Measurements from ENCODE around the gene ZNF76.

The ZNF76 gene

GRCh38 chr6:35253249-35253648 is 6.3 kb upstream of the ZNF76 start:
- no peak overlapping the region for H3K4me3 ChIP-seq (ENCODE audit: low read length)
- H3K4me1 ChIP-seq (ENCODE audit: control insufficient read depth, insufficient read depth, low read length): peaks cover 15% of the 10 kb centered on the region
- DNase-seq (ENCODE audit: low read depth): no peak
- no peak overlapping the region for H3K9ac ChIP-seq (ENCODE audit: low read length)
- H3K9me3 ChIP-seq (ENCODE audit: control insufficient read depth, low read length): no peaks in the 10 kb centered on the region
- H3K36me3 ChIP-seq (ENCODE audit: control insufficient read depth, insufficient read depth, low read length, severe bottlenecking): no peaks in the 10 kb centered on the region
- H3K27me3 ChIP-seq (replicated peaks; ENCODE audit: control insufficient read depth, insufficient read depth, low read length): no peaks in the 10 kb centered on the region

GRCh38 chr6:35258336-35258735 is 1.2 kb upstream of the ZNF76 start:
- Histone ChIP-seq H3K27me3 (replicated peaks; ENCODE audit: control insufficient read depth, insufficient read depth, low read length) (no peaks in the 10 kb centered on the region), H3K9ac (ENCODE audit: low read length) (peak overlapping the region; percentile 93), H3K9me3 (ENCODE audit: control insufficient read depth, low read length) (no peaks in the 10 kb centered on the region), H3K4me1 (ENCODE audit: control insufficient read depth, insufficient read depth, low read length) (peaks cover 26% of the 10 kb centered on the region), H3K36me3 (ENCODE audit: control insufficient read depth, insufficient read depth, low read length, severe bottlenecking) (no peaks in the 10 kb centered on the region), H3K4me3 (ENCODE audit: low read length) (peak overlapping the region; percentile 96)
- DNase-seq (ENCODE audit: low read depth): no peak

GRCh38 chr6:35258858-35259193 is 709 bp upstream of the ZNF76 start:
- Histone ChIP-seq H3K9ac (ENCODE audit: low read length) (peak overlapping the region; percentile 93), H3K4me3 (ENCODE audit: low read length) (peak overlapping the region; percentile 96), H3K27me3 (replicated peaks; ENCODE audit: control insufficient read depth, insufficient read depth, low read length) (no peaks in the 10 kb centered on the region), H3K36me3 (ENCODE audit: control insufficient read depth, insufficient read depth, low read length, severe bottlenecking) (no peaks in the 10 kb centered on the region), H3K9me3 (ENCODE audit: control insufficient read depth, low read length) (no peaks in the 10 kb centered on the region), H3K4me1 (ENCODE audit: control insufficient read depth, insufficient read depth, low read length) (peaks cover 26% of the 10 kb centered on the region)
- DNase-seq (ENCODE audit: low read depth): peak; percentile 72

DNA sequence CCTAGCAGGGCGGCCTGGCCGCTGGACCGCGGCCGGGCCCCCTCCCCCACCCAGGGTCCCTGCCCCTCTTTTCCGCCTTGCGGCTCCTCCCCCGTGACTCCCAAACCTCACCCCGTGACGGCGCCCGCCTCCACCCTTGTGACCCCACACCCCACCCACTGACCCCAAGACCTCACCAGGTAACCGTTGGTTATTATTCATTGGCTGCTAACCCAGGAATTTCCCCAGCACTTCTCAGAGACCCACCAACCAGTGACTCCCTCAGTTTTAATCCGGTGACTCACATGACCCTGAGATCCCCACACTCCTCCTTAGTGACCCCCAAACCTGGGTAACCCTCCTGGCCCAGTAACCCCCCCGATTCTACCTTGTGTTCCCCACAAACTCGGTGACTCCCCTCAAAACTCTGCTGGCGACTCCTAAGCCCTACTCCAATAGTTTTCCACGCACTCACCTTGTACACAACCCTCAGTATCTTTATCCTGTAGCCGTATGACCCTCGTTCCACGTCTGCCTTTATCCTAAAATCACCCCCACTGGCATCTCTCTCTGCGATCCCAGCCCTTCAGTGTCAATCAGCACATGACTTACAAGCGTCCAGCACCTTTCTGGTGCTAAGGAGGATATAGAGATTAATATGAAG is 534 bp downstream of the ZNF76 start:
- H3K27me3 ChIP-seq (replicated peaks; ENCODE audit: control insufficient read depth, insufficient read depth, low read length): no peaks in the 10 kb centered on the region
- H3K9me3 ChIP-seq (ENCODE audit: control insufficient read depth, low read length): no peaks in the 10 kb centered on the region
- peak overlapping the region; percentile 93 for H3K9ac ChIP-seq (ENCODE audit: low read length)
- H3K36me3 ChIP-seq (ENCODE audit: control insufficient read depth, insufficient read depth, low read length, severe bottlenecking): no peaks in the 10 kb centered on the region
- peak overlapping the region; percentile 96 for H3K4me3 ChIP-seq (ENCODE audit: low read length)
- DNase-seq (ENCODE audit: low read depth): no peak
- H3K4me1 ChIP-seq (ENCODE audit: control insufficient read depth, insufficient read depth, low read length): peaks cover 26% of the 10 kb centered on the region

GRCh38 chr6:35260591-35261570 is 1.3 kb downstream of the ZNF76 start:
- DNase-seq (ENCODE audit: low read depth): peak; percentile 54
- H3K36me3 ChIP-seq (ENCODE audit: control insufficient read depth, insufficient read depth, low read length, severe bottlenecking): no peaks in the 10 kb centered on the region
- peak overlapping the region; percentile 96 for H3K4me3 ChIP-seq (ENCODE audit: low read length)
- peak overlapping the region; percentile 93 for H3K9ac ChIP-seq (ENCODE audit: low read length)
- H3K4me1 ChIP-seq (ENCODE audit: control insufficient read depth, insufficient read depth, low read length): peaks cover 26% of the 10 kb centered on the region
- H3K9me3 ChIP-seq (ENCODE audit: control insufficient read depth, low read length): no peaks in the 10 kb centered on the region
- no peaks in the 10 kb centered on the region for H3K27me3 ChIP-seq (replicated peaks; ENCODE audit: control insufficient read depth, insufficient read depth, low read length)

DNA sequence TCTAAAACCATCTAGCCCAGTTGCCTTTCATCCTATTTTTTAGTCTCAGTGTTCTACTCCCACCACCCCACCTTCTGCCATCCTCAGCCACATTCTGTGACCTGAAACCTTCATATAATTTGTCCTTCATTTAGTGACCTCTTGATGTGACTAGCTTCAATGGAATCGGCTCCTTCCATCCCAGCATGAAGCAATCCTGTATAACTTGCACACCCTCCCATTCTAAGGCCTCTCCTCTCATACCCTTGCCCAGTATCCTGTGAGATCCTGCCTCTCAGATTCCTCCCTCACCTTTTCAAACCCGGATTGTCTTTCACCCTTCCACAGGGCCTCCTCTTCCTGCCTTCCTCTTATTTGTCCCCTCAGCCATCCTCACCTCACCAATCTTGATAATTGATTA is 3.1 kb downstream of the ZNF76 start:
- no peak overlapping the region for H3K4me3 ChIP-seq (ENCODE audit: low read length)
- no peaks in the 10 kb centered on the region for H3K27me3 ChIP-seq (replicated peaks; ENCODE audit: control insufficient read depth, insufficient read depth, low read length)
- H3K9me3 ChIP-seq (ENCODE audit: control insufficient read depth, low read length): no peaks in the 10 kb centered on the region
- peak; percentile 67 for DNase-seq (ENCODE audit: low read depth)
- no peaks in the 10 kb centered on the region for H3K36me3 ChIP-seq (ENCODE audit: control insufficient read depth, insufficient read depth, low read length, severe bottlenecking)
- peaks cover 26% of the 10 kb centered on the region for H3K4me1 ChIP-seq (ENCODE audit: control insufficient read depth, insufficient read depth, low read length)
- no peak overlapping the region for H3K9ac ChIP-seq (ENCODE audit: low read length)

DNA sequence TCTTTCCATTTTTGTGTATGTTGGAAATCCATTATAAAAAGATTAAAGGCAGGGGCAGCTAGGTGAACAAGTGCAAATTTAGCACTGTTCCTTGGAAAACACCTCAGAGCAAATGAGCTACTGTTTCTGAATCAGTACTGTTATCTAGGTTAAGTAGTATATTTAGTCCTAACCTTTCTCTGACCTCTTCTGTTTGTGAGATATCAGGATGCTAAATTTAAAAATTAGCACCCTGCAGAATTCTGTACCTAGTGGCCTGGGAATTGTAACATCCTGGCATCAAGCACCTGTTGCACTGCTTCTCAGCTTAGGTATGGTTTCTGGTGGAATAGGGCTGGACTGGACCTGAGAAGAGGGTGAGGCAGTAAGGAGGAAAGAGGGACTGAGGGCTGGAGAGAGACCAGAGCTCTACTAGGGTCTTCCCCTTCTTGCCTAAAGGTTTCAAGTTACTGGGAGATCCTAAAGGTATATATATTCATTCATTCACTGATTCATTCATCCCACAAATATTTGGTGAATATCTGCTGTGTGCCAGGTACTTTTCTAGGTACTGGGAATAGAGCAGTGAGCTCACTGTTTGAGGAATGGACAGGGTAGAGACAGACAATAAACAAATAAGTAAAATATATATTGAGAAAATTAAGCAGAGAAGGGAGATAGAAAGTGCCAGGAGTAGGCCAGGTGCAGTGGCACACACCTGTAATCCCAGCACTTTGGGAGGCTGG is 5.2 kb downstream of the ZNF76 start:
- Histone ChIP-seq H3K36me3 (ENCODE audit: control insufficient read depth, insufficient read depth, low read length, severe bottlenecking) (no peaks in the 10 kb centered on the region), H3K4me1 (ENCODE audit: control insufficient read depth, insufficient read depth, low read length) (peaks cover 19% of the 10 kb centered on the region), H3K9ac (ENCODE audit: low read length) (no peak overlapping the region), H3K9me3 (ENCODE audit: control insufficient read depth, low read length) (no peaks in the 10 kb centered on the region), H3K27me3 (replicated peaks; ENCODE audit: control insufficient read depth, insufficient read depth, low read length) (no peaks in the 10 kb centered on the region), H3K4me3 (ENCODE audit: low read length) (no peak overlapping the region)
- no peak for DNase-seq (ENCODE audit: low read depth)

- H3K4me1 ChIP-seq (ENCODE audit: control insufficient read depth, insufficient read depth, low read length): peaks cover 13% of the 10 kb centered on the region
- H3K9ac ChIP-seq (ENCODE audit: low read length): no peak overlapping the region
- H3K9me3 ChIP-seq (ENCODE audit: control insufficient read depth, low read length): no peaks in the 10 kb centered on the region
- no peaks in the 10 kb centered on the region for H3K27me3 ChIP-seq (replicated peaks; ENCODE audit: control insufficient read depth, insufficient read depth, low read length)
- no peaks in the 10 kb centered on the region for H3K36me3 ChIP-seq (ENCODE audit: control insufficient read depth, insufficient read depth, low read length, severe bottlenecking)
- DNase-seq (ENCODE audit: low read depth): no peak
- no peak overlapping the region for H3K4me3 ChIP-seq (ENCODE audit: low read length)
Measured at GRCh38 chr6:35265523-35265922, 6.0 kb downstream of the ZNF76 start.

DNA sequence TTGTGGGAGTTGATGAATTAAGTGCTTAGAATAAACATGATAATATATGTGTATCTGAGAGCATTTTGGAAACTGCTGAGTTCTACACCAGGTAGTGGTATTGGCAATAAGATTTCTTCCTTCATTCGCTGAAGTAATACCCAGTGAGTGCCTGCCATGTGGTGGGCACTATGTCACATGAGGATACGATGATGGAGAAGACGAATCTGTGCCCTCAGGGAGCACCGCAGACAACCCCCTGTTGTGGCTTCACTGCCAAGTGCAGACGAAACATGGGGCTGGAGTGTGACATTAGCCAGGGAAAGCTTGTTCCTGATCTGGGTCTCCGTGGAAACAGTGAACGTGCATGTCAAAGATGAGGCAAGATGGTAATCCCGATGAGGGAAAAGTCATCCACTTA is 7.9 kb downstream of the ZNF76 start:
- H3K36me3 ChIP-seq (ENCODE audit: control insufficient read depth, insufficient read depth, low read length, severe bottlenecking): peaks cover 2% of the 10 kb centered on the region
- peaks cover 5% of the 10 kb centered on the region for H3K4me1 ChIP-seq (ENCODE audit: control insufficient read depth, insufficient read depth, low read length)
- no peak overlapping the region for H3K9ac ChIP-seq (ENCODE audit: low read length)
- H3K4me3 ChIP-seq (ENCODE audit: low read length): no peak overlapping the region
- no peaks in the 10 kb centered on the region for H3K9me3 ChIP-seq (ENCODE audit: control insufficient read depth, low read length)
- no peak for DNase-seq (ENCODE audit: low read depth)
- H3K27me3 ChIP-seq (replicated peaks; ENCODE audit: control insufficient read depth, insufficient read depth, low read length): no peaks in the 10 kb centered on the region

DNA sequence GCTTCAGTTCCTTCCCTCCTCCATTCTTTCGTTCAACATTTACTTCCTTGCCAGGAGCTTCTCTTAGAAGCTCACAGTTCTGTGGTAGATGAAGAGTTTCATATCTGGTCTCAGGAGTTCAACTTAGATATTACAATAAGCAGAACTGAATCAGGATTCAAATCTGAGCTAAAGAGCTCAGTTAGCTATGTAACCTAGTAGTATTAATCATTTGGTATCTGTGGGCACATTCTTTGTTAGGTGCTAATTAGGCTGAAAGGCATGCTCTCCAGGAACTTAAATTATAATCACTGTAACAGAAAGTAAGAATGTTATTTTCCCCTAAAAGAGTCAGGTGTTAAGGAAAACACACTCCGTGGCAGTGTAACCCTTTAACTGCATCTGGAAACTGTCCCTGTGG is 8.4 kb downstream of the ZNF76 start:
- no peak overlapping the region for H3K9ac ChIP-seq (ENCODE audit: low read length)
- H3K4me3 ChIP-seq (ENCODE audit: low read length): no peak overlapping the region
- H3K27me3 ChIP-seq (replicated peaks; ENCODE audit: control insufficient read depth, insufficient read depth, low read length): no peaks in the 10 kb centered on the region
- no peak for DNase-seq (ENCODE audit: low read depth)
- no peaks in the 10 kb centered on the region for H3K9me3 ChIP-seq (ENCODE audit: control insufficient read depth, low read length)
- H3K36me3 ChIP-seq (ENCODE audit: control insufficient read depth, insufficient read depth, low read length, severe bottlenecking): peaks cover 4% of the 10 kb centered on the region
- H3K4me1 ChIP-seq (ENCODE audit: control insufficient read depth, insufficient read depth, low read length): peaks cover under 1% of the 10 kb centered on the region

DNA sequence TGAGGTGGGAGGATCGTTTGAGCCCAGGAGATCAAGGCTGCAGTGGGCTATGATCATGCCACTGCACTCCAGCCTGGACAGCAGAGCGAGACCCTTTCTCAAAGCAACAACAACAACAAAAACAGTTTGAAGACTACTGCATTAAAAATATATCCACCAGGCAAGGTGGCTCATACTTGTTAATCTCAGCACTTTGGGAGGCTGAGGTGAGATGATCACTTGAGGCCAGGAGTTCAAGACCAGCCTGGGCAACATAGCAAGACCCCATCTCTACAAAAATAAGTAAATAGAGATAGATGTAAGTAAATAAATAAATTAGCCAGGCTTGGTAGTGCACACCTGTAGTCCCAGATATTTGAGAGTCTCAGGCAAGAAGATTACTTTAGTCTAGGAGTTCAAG is 12.5 kb downstream of the ZNF76 start:
- Histone ChIP-seq H3K27me3 (replicated peaks; ENCODE audit: control insufficient read depth, insufficient read depth, low read length) (no peaks in the 10 kb centered on the region), H3K4me1 (ENCODE audit: control insufficient read depth, insufficient read depth, low read length) (peaks cover 14% of the 10 kb centered on the region), H3K9ac (ENCODE audit: low read length) (no peak overlapping the region), H3K9me3 (ENCODE audit: control insufficient read depth, low read length) (no peaks in the 10 kb centered on the region), H3K36me3 (ENCODE audit: control insufficient read depth, insufficient read depth, low read length, severe bottlenecking) (peaks cover 4% of the 10 kb centered on the region), H3K4me3 (ENCODE audit: low read length) (no peak overlapping the region)
- no peak for DNase-seq (ENCODE audit: low read depth)

All from adipocyte (in vitro differentiated cells).